H1 (cell line): ENCODE results near the gene RWDD1. TPM values are rescaled to one million over a fixed set of nuclear protein-coding genes. Genes with fewer than 3 reads are reported as not detected.

ENCODE experiments used
- CHD7 ChIP-seq: fragments of 300-600 bp; sonication (generic); IDR thresholded peaks from 2 replicates; pipeline ENCODE4 v1.7.1; 2012; ENCODE audit warnings: low read length, moderate library complexity, mild to moderate bottlenecking, inconsistent platforms; ENCODE audit not compliant: insufficient replicate concordance
- GABPA ChIP-seq: IDR thresholded peaks from 2 replicates; pipeline ENCODE4 v1.6.1; 2011; ENCODE audit warnings: mild to moderate bottlenecking, low read length, moderate library complexity, borderline replicate concordance; ENCODE audit not compliant: insufficient read depth
- JUND ChIP-seq: IDR thresholded peaks from 2 replicates; pipeline ENCODE4 v1.6.1; 2011; ENCODE audit warnings: mild to moderate bottlenecking, improper control_type of control experiment, low read length
- NANOG ChIP-seq: IDR thresholded peaks from 2 replicates; pipeline ENCODE4 v1.6.1; 2011; ENCODE audit warnings: low read length, low read depth, mild to moderate bottlenecking, inconsistent platforms; ENCODE audit not compliant: insufficient read depth, poor library complexity, severe bottlenecking
- RAD21 ChIP-seq, 2 experiments: IDR thresholded peaks in 1 of 2; conservative IDR thresholded peaks in 1 of 2; 2 replicates each; pipeline ENCODE4 v1.6.1; 2011; ENCODE audit warnings: low read depth in 2 of 2, low read length in 2 of 2, improper control_type of control experiment in 1 of 2, inconsistent platforms in 1 of 2, mild to moderate bottlenecking in 1 of 2, moderate library complexity in 1 of 2
- SIRT6 ChIP-seq: IDR thresholded peaks from one replicate; pipeline ENCODE4 v1.7.1; 2012; ENCODE audit warnings: low read length, inconsistent platforms
- SP2 ChIP-seq: IDR thresholded peaks from 2 replicates; pipeline ENCODE4 v1.6.1; 2012; ENCODE audit warnings: mild to moderate bottlenecking, low read length, inconsistent platforms
- SUZ12 ChIP-seq: fragments of 200-600 bp; sonication (generic); IDR thresholded peaks from 2 replicates; pipeline ENCODE4 v1.6.1; 2012; ENCODE audit warnings: mild to moderate bottlenecking, inconsistent platforms, low read length, moderate library complexity, mixed read lengths
- YY1 ChIP-seq: IDR thresholded peaks from 2 replicates; pipeline ENCODE4 v1.6.1; 2011; ENCODE audit warnings: low read depth, mild to moderate bottlenecking, low read length
- ZNF274 ChIP-seq: IDR thresholded peaks from 2 replicates; pipeline ENCODE4 v1.7.0; 2012; ENCODE audit warnings: low read length, borderline replicate concordance; ENCODE audit errors: extremely low read depth
- polyA plus RNA-seq, 7 experiments: library from polyadenylated mRNA; depleted of rRNA in 3 of 7; stranded (reverse) in 5 of 7; unstranded in 2 of 7; fragments of >200 nt in 5 of 7; fragments of 200-250 nt in 2 of 7; gene quantifications; 1 replicate in 5 of 7; 2 replicates in 1 of 7; 4 replicates in 1 of 7; pipeline versions ENCODE4 v1.2.1 to v1.2.3, GENCODE V29; 2011 to 2013; ENCODE audit warnings: missing spikeins in 2 of 7, mixed read lengths in 2 of 7
- total RNA-seq: library from RNA; stranded (reverse); fragmentation: NEBNext Ultra II Directional; extraction: Animal tissue kit (Norgen Biotek cat#: 25700); gene quantifications from 2 replicates; pipeline ENCODE4 v1.2.1, GENCODE V29; 2021

Gene RWDD1
- total and polyA plus RNA-seq, 2 of the 8 experiments (the other 6 are each of a cell fraction or from before 2014, with no cell fraction given), result 19.5 to 35.2 TPM

GRCh38 chr6:116529466-116530290 is 41.6 kb upstream of the RWDD1 start (continued):
- no peak for TF ChIP-seq CHD7
- TF ChIP-seq SP2, result no peak
- no peak for TF ChIP-seq ZNF274
- TF ChIP-seq NANOG, result no peak
- no peak for TF ChIP-seq JUND
- no peak for TF ChIP-seq SIRT6
- no peak for TF ChIP-seq SUZ12
- TF ChIP-seq YY1, result no peak
- no peak for TF ChIP-seq RAD21 (IDR thresholded peaks at IDR 0.05 in 1 of 2, conservative IDR thresholded peaks at IDR 0.05 in 1 of 2; ENCODE audit: low read depth in 2 of 2, low read length in 2 of 2)
- TF ChIP-seq GABPA, result no peak
